ENCODE measurements around the gene ZNF383. TPM values are rescaled to one million over a fixed set of nuclear protein-coding genes. Genes with fewer than 3 reads are reported as not detected.
"Not testable (repeated sequence)": the region's sequence is repeated elsewhere in the genome, so short reads cannot be mapped to it uniquely, and the experiment has no call there.

Gene ZNF383
- 1.9 TPM for polyA plus RNA-seq (2013, experiment 1 of 2)
- 1.8 TPM for polyA plus RNA-seq (2013, experiment 2 of 2)

- peak within 1 kb of the TSS; percentile 13 for H3K27ac ChIP-seq (ENCODE audit: low read depth, low read length)
- H3K27me3 ChIP-seq (ENCODE audit: insufficient read depth, low read length, poor library complexity): no peaks in the 10 kb centered on the region
- H3K4me2 ChIP-seq (ENCODE audit: low read length): peak within 1 kb of the TSS; percentile 71
- peaks cover 8% of the 10 kb centered on the region for H3K79me2 ChIP-seq (ENCODE audit: control insufficient read depth, insufficient read depth, low read length)
- no peak within 1 kb of the TSS for H2AK5ac ChIP-seq (ENCODE audit: low read length)
- H3K4me1 ChIP-seq (ENCODE audit: control insufficient read depth, low read depth, low read length): peaks cover 3% of the 10 kb centered on the region
- peak within 1 kb of the TSS; percentile 6 for H4K8ac ChIP-seq (ENCODE audit: low read depth, low read length)
- peak within 1 kb of the TSS; percentile 69 for H3K18ac ChIP-seq (ENCODE audit: low read length)
- no peak within 1 kb of the TSS for H2BK15ac ChIP-seq (replicated peaks; ENCODE audit: low read depth)
- H2BK120ac ChIP-seq (ENCODE audit: low read depth, low read length): peak within 1 kb of the TSS; percentile 67
- peak within 1 kb of the TSS; percentile 44 for H4K5ac ChIP-seq (ENCODE audit: low read length)
- H3K23ac ChIP-seq (ENCODE audit: low read length): no peak within 1 kb of the TSS
- peaks cover 7% of the 10 kb centered on the region for H3K79me1 ChIP-seq (ENCODE audit: low read length)
- no peak within 1 kb of the TSS for H3K4ac ChIP-seq (ENCODE audit: low read depth, low read length)
- no CpG with 5 or more reads among the region's 44 CpGs for WGBS (ENCODE audit: extremely low coverage, insufficient coverage, low lambda C conversion rate)
- H3K9ac ChIP-seq (ENCODE audit: low read length): peak within 1 kb of the TSS; percentile 88
- peak within 1 kb of the TSS; percentile 56 for H3K4me3 ChIP-seq (ENCODE audit: low read length)
- no peaks in the 10 kb centered on the region for H3K36me3 ChIP-seq (ENCODE audit: control insufficient read depth, insufficient read depth, low read length)
- DNase-seq: peak; percentile 98
- peak within 1 kb of the TSS; percentile 24 for H2BK5ac ChIP-seq (ENCODE audit: low read length)
- peak within 1 kb of the TSS; percentile 95 for H3K56ac ChIP-seq (ENCODE audit: low read length)
Measured at GRCh38 chr19:37217775-37218591, at the start of gene ZNF383. Gene ZNF383, plus strand, starts transcription at chr19:37218214. Its CDS starts 12,240 bp downstream, at chr19:37230454.

- Histone ChIP-seq H3K4me1 (ENCODE audit: control insufficient read depth, low read depth, low read length) (no peaks in the 10 kb centered on the region), H2BK15ac (replicated peaks; ENCODE audit: low read depth) (no peak within 1 kb of the TSS), H3K18ac (ENCODE audit: low read length) (peak within 1 kb of the TSS; percentile 65), H3K56ac (ENCODE audit: low read length) (peak within 1 kb of the TSS; percentile 89), H3K4me3 (ENCODE audit: low read length) (peak within 1 kb of the TSS; percentile 98), H2BK5ac (ENCODE audit: low read length) (no peak within 1 kb of the TSS), H2AK5ac (ENCODE audit: low read length) (no peak within 1 kb of the TSS), H3K4ac (ENCODE audit: low read depth, low read length) (no peak within 1 kb of the TSS), H3K79me2 (ENCODE audit: control insufficient read depth, insufficient read depth, low read length) (no peaks in the 10 kb centered on the region), H3K9ac (ENCODE audit: low read length) (peak within 1 kb of the TSS; percentile 86), H3K79me1 (ENCODE audit: low read length) (no peaks in the 10 kb centered on the region), H4K5ac (ENCODE audit: low read length) (peak within 1 kb of the TSS; percentile 91), H2BK120ac (ENCODE audit: low read depth, low read length) (peak within 1 kb of the TSS; percentile 12), H3K36me3 (ENCODE audit: control insufficient read depth, insufficient read depth, low read length) (peaks cover 2% of the 10 kb centered on the region), H3K23ac (ENCODE audit: low read length) (no peak within 1 kb of the TSS), H3K4me2 (ENCODE audit: low read length) (peak within 1 kb of the TSS; percentile 93), H3K27ac (ENCODE audit: low read depth, low read length) (no peak within 1 kb of the TSS), H3K27me3 (ENCODE audit: insufficient read depth, low read length, poor library complexity) (no peaks in the 10 kb centered on the region), H4K8ac (ENCODE audit: low read depth, low read length) (peak within 1 kb of the TSS; percentile 39)
- DNase-seq: peak; percentile 99
- no CpG with 5 or more reads among the region's 30 CpGs for WGBS (ENCODE audit: extremely low coverage, insufficient coverage, low lambda C conversion rate)
Measured at GRCh38 chr19:37172368-37173366, 45.3 kb upstream of the ZNF383 start, which contains the start of gene ZNF585A. Gene ZNF585A, minus strand, starts transcription at chr19:37172695. Its CDS starts 2,785 bp downstream, at chr19:37169910.

GRCh38 chr19:37186071-37186470, 31.9 kb upstream of the ZNF383 start:
- not testable (repeated sequence) for H3K56ac ChIP-seq (ENCODE audit: low read length); H3K9ac ChIP-seq (ENCODE audit: low read length); H4K5ac ChIP-seq (ENCODE audit: low read length); H3K23ac ChIP-seq (ENCODE audit: low read length); H3K36me3 ChIP-seq (ENCODE audit: control insufficient read depth, insufficient read depth, low read length); H4K8ac ChIP-seq (ENCODE audit: low read depth, low read length); H3K4me1 ChIP-seq (ENCODE audit: control insufficient read depth, low read depth, low read length); H2BK15ac ChIP-seq (replicated peaks; ENCODE audit: low read depth); H3K4ac ChIP-seq (ENCODE audit: low read depth, low read length); H2AK5ac ChIP-seq (ENCODE audit: low read length); H3K4me3 ChIP-seq (ENCODE audit: low read length); H2BK5ac ChIP-seq (ENCODE audit: low read length); H2BK120ac ChIP-seq (ENCODE audit: low read depth, low read length); H3K18ac ChIP-seq (ENCODE audit: low read length); H3K79me2 ChIP-seq (ENCODE audit: control insufficient read depth, insufficient read depth, low read length); DNase-seq; H3K79me1 ChIP-seq (ENCODE audit: low read length); H3K27ac ChIP-seq (ENCODE audit: low read depth, low read length); H3K4me2 ChIP-seq (ENCODE audit: low read length); H3K27me3 ChIP-seq (ENCODE audit: insufficient read depth, low read length, poor library complexity)
- no CpG with 5 or more reads among the region's 4 CpGs for WGBS (ENCODE audit: extremely low coverage, insufficient coverage, low lambda C conversion rate)

- H2AK5ac ChIP-seq (ENCODE audit: low read length); H3K4me3 ChIP-seq (ENCODE audit: low read length); DNase-seq; H3K4me1 ChIP-seq (ENCODE audit: control insufficient read depth, low read depth, low read length); H3K9ac ChIP-seq (ENCODE audit: low read length); H3K4me2 ChIP-seq (ENCODE audit: low read length); H4K8ac ChIP-seq (ENCODE audit: low read depth, low read length); H2BK120ac ChIP-seq (ENCODE audit: low read depth, low read length); H3K27me3 ChIP-seq (ENCODE audit: insufficient read depth, low read length, poor library complexity); H3K27ac ChIP-seq (ENCODE audit: low read depth, low read length); H4K5ac ChIP-seq (ENCODE audit: low read length); H2BK5ac ChIP-seq (ENCODE audit: low read length); H3K79me1 ChIP-seq (ENCODE audit: low read length); H3K4ac ChIP-seq (ENCODE audit: low read depth, low read length); H3K36me3 ChIP-seq (ENCODE audit: control insufficient read depth, insufficient read depth, low read length); H3K79me2 ChIP-seq (ENCODE audit: control insufficient read depth, insufficient read depth, low read length); H3K18ac ChIP-seq (ENCODE audit: low read length); H3K56ac ChIP-seq (ENCODE audit: low read length); H2BK15ac ChIP-seq (replicated peaks; ENCODE audit: low read depth); H3K23ac ChIP-seq (ENCODE audit: low read length): not testable (repeated sequence)
- no CpG with 5 or more reads among the region's 4 CpGs for WGBS (ENCODE audit: extremely low coverage, insufficient coverage, low lambda C conversion rate)
Measured at GRCh38 chr19:37195248-37195647, 22.8 kb upstream of the ZNF383 start.

- H3K79me2 ChIP-seq (ENCODE audit: control insufficient read depth, insufficient read depth, low read length): not testable (repeated sequence)
Measured at GRCh38 chr19:37197115-37197514, 20.9 kb upstream of the ZNF383 start.

More at GRCh38 chr19:37197115-37197514, 20.9 kb upstream of the ZNF383 start:
- not testable (repeated sequence) for H3K56ac ChIP-seq (ENCODE audit: low read length); H3K23ac ChIP-seq (ENCODE audit: low read length); H3K4me1 ChIP-seq (ENCODE audit: control insufficient read depth, low read depth, low read length); H4K5ac ChIP-seq (ENCODE audit: low read length); H3K27me3 ChIP-seq (ENCODE audit: insufficient read depth, low read length, poor library complexity); H2BK120ac ChIP-seq (ENCODE audit: low read depth, low read length); H2BK15ac ChIP-seq (replicated peaks; ENCODE audit: low read depth); H3K79me1 ChIP-seq (ENCODE audit: low read length); H3K27ac ChIP-seq (ENCODE audit: low read depth, low read length); H3K18ac ChIP-seq (ENCODE audit: low read length); H4K8ac ChIP-seq (ENCODE audit: low read depth, low read length); H3K9ac ChIP-seq (ENCODE audit: low read length); H3K4me3 ChIP-seq (ENCODE audit: low read length); H3K4me2 ChIP-seq (ENCODE audit: low read length); H3K36me3 ChIP-seq (ENCODE audit: control insufficient read depth, insufficient read depth, low read length); H2BK5ac ChIP-seq (ENCODE audit: low read length); H2AK5ac ChIP-seq (ENCODE audit: low read length); DNase-seq; H3K4ac ChIP-seq (ENCODE audit: low read depth, low read length)
- WGBS (ENCODE audit: extremely low coverage, insufficient coverage, low lambda C conversion rate): no CpG with 5 or more reads among the region's 5 CpGs
